Skeletal muscle satellite cell (primary cell): ENCODE data around the gene TRAIP.

Experiments used
- H3K27me3 ChIP-seq: 2 replicates; pipeline ENCODE4 v1.7.0; 2013; ENCODE audit warnings: low read length; ENCODE audit not compliant: control insufficient read depth, insufficient read depth
- H3K36me3 ChIP-seq: 2 replicates; pipeline ENCODE4 v1.7.0; 2013; ENCODE audit warnings: mild to moderate bottlenecking, control low read depth, low read length; ENCODE audit not compliant: insufficient read depth
- H3K4me1 ChIP-seq: 2 replicates; pipeline ENCODE4 v1.7.0; 2013; ENCODE audit warnings: low read length; ENCODE audit not compliant: control insufficient read depth, insufficient read depth
- H3K4me2 ChIP-seq: 2 replicates; pipeline ENCODE4 v1.7.0; 2013; ENCODE audit warnings: mild to moderate bottlenecking, low read length
- H3K4me3 ChIP-seq: 2 replicates; pipeline ENCODE4 v1.7.0; 2013; ENCODE audit warnings: low read length
- H3K9ac ChIP-seq: 2 replicates; pipeline ENCODE4 v1.7.0; 2013; ENCODE audit warnings: mild to moderate bottlenecking, low read depth, low read length, moderate library complexity
- H3K9me3 ChIP-seq: replicated peaks from 2 replicates; pipeline ENCODE4 v1.7.0; 2013; ENCODE audit warnings: mild to moderate bottlenecking, control low read depth, low read length

The TRAIP gene

GRCh38 chr3:49889296-49889695 is 32.9 kb upstream of the TRAIP start:
- Histone ChIP-seq H3K4me1 (no peaks in the 10 kb centered on the region), H3K27me3 (peaks cover 2% of the 10 kb centered on the region), H3K9me3 (no peaks in the 10 kb centered on the region), H3K9ac (no peak overlapping the region), H3K36me3 (no peaks in the 10 kb centered on the region), H3K4me3 (no peak overlapping the region), H3K4me2 (no peak overlapping the region)

DNA sequence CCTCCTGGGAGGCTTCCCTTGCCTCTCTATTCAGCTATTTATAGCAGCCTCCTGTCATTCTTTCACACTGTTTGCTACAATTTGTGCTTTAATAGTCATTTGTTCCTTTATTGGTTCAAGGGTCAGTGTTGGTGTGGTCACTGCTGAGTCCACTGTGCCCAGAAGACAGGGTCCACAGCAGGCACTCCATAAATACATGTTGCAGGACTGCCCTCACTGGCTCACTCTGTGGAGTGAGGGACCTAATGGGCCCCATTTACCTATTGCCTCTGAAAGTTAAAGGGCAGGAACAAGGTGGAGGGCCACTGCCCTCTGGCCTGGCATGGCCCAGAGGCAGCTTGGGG is 30.5 kb upstream of the TRAIP start:
- Histone ChIP-seq H3K4me3 (no peak overlapping the region), H3K36me3 (no peaks in the 10 kb centered on the region)

DNA sequence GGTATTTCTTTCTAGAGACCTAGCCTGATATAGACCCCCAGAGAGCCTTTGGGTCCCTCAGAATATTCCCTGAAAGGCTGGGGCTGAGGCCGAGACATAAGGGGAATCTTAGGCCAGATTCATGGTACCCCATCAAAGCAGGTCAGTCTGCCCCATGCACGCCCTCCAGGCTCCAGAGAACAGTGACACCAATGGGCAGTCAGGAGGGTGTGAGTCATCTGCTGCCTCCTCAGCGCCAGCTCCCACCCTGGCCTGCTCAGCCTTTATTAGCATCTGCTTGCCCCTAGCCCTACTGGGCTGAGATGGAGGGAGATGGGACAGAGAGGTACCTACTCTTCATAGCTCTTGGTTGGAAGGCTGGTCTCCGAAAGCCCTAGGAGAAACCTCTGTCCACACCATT is 27.6 kb upstream of the TRAIP start:
- Histone ChIP-seq H3K9ac (no peak overlapping the region), H3K4me2 (no peak overlapping the region), H3K27me3 (peaks cover 21% of the 10 kb centered on the region), H3K4me1 (no peaks in the 10 kb centered on the region), H3K36me3 (no peaks in the 10 kb centered on the region), H3K9me3 (no peaks in the 10 kb centered on the region), H3K4me3 (no peak overlapping the region)

More for the DNA sequence above, 30.5 kb upstream of the TRAIP start:
- no peaks in the 10 kb centered on the region for H3K9me3 ChIP-seq
- no peak overlapping the region for H3K9ac ChIP-seq
- no peaks in the 10 kb centered on the region for H3K4me1 ChIP-seq
- H3K27me3 ChIP-seq, result peaks cover 10% of the 10 kb centered on the region
- H3K4me2 ChIP-seq, result no peak overlapping the region

DNA sequence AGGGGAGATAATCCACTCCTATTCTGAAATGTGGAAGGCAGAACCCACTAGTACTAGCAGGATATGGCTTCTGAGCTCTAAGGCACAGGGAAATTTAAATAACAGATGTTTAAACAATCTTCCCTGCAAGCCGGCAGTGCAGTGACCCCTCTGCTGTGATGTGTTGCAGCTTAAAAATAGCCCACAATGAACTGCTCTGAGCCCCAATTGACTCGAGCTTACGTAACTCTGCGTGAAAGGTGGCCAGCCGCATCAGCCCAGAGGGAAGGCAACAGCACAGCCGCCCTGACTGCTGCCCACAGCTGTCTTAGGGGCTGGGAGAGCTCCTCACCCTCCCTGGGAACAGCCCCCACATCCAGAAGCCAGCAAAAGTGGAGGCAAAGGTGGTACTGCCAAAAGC is 25.8 kb upstream of the TRAIP start:
- H3K9ac ChIP-seq, result no peak overlapping the region
- H3K4me3 ChIP-seq, result no peak overlapping the region
- H3K4me2 ChIP-seq, result no peak overlapping the region
- H3K9me3 ChIP-seq, result no peaks in the 10 kb centered on the region
- no peaks in the 10 kb centered on the region for H3K36me3 ChIP-seq
- no peaks in the 10 kb centered on the region for H3K4me1 ChIP-seq
- H3K27me3 ChIP-seq, result peaks cover 24% of the 10 kb centered on the region

- Histone ChIP-seq H3K4me3 (no peak overlapping the region), H3K9me3 (no peaks in the 10 kb centered on the region), H3K9ac (no peak overlapping the region), H3K27me3 (peaks cover 30% of the 10 kb centered on the region), H3K4me1 (no peaks in the 10 kb centered on the region), H3K36me3 (no peaks in the 10 kb centered on the region), H3K4me2 (no peak overlapping the region)
Measured at GRCh38 chr3:49880581-49881315, 24.4 kb upstream of the TRAIP start.

GRCh38 chr3:49879721-49880120 is 23.4 kb upstream of the TRAIP start:
- H3K36me3 ChIP-seq, result no peaks in the 10 kb centered on the region
- H3K4me1 ChIP-seq, result no peaks in the 10 kb centered on the region
- H3K4me3 ChIP-seq, result no peak overlapping the region
- H3K4me2 ChIP-seq, result no peak overlapping the region
- no peak overlapping the region for H3K9ac ChIP-seq
- H3K9me3 ChIP-seq, result no peaks in the 10 kb centered on the region
- H3K27me3 ChIP-seq, result peaks cover 29% of the 10 kb centered on the region

GRCh38 chr3:49878686-49879085 is 22.3 kb upstream of the TRAIP start:
- H3K9me3 ChIP-seq, result no peaks in the 10 kb centered on the region
- H3K4me3 ChIP-seq, result no peak overlapping the region
- H3K27me3 ChIP-seq, result peaks cover 34% of the 10 kb centered on the region
- no peaks in the 10 kb centered on the region for H3K4me1 ChIP-seq
- H3K36me3 ChIP-seq, result no peaks in the 10 kb centered on the region
- no peak overlapping the region for H3K9ac ChIP-seq
- H3K4me2 ChIP-seq, result no peak overlapping the region

DNA sequence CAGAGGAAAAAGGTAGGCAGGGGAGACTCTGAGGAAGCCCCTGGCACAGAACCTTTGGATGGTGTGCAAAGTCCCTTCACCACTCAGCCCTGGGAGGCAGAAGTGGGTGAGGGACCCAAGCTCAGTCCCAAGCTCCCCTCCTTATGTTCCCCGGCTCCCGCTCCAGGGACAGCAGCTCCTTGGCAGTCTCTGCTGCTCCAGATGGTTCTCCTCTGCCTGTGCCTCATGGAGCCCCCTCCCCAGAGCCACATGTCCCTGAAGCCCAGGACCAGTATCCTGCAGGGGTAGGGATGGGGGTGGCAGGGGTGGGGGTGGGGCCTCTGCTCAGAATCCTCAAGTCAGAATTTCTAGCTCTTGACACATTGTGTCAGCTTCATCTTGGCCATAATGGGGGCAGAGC is 21.4 kb upstream of the TRAIP start:
- Histone ChIP-seq H3K9me3 (no peaks in the 10 kb centered on the region), H3K9ac (no peak overlapping the region), H3K4me1 (no peaks in the 10 kb centered on the region), H3K27me3 (peaks cover 34% of the 10 kb centered on the region), H3K4me3 (no peak overlapping the region), H3K36me3 (no peaks in the 10 kb centered on the region), H3K4me2 (no peak overlapping the region)

DNA sequence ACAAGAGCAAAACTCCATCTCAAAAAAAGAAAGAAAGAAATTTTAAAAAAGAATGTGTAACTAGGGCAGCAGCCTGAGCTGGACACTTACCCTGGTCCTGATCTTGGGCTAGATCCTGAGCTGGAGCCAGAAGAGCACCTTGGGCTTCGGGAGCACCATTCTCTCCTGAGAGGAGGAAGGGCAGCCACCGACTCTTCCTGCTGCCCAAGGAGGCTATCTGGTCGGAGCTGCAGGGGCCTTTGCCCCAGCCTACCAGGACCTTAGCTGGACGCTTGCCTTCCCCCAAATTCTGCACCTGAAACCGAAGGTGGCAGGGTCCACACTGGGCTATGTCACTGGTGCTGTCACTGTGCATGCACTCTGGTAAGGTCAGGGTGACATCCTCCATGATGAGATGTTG is 20.2 kb upstream of the TRAIP start:
- Histone ChIP-seq H3K36me3 (no peaks in the 10 kb centered on the region), H3K4me2 (no peak overlapping the region), H3K9me3 (no peaks in the 10 kb centered on the region), H3K4me1 (no peaks in the 10 kb centered on the region), H3K27me3 (peaks cover 33% of the 10 kb centered on the region), H3K4me3 (no peak overlapping the region), H3K9ac (no peak overlapping the region)

DNA sequence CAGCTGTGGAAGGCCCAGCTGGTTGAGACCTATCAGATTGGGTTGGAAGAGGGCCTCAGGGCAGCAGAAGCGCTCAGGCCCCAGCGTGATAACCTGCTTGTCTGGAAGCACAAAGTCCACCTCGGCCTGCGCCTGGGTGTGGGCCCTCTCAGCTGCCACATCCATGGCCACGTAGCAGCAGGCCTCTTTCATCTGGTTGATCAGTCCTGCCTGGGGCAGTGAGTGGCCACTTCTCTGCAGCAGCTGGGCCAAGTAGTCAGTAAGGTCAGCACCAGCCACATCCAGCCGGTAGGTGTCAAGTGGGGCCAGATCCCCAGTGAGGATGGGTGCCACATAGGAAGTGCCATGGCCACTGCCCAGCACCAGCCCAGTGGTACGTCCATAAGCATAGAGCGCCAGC is 17.3 kb upstream of the TRAIP start:
- Histone ChIP-seq H3K4me2 (no peak overlapping the region), H3K4me3 (no peak overlapping the region), H3K9me3 (no peaks in the 10 kb centered on the region), H3K27me3 (peaks cover 55% of the 10 kb centered on the region), H3K4me1 (peaks cover 7% of the 10 kb centered on the region), H3K36me3 (no peaks in the 10 kb centered on the region), H3K9ac (no peak overlapping the region)

GRCh38 chr3:49872801-49873281 is 16.5 kb upstream of the TRAIP start:
- no peak overlapping the region for H3K4me2 ChIP-seq
- no peak overlapping the region for H3K9ac ChIP-seq
- no peak overlapping the region for H3K4me3 ChIP-seq
- H3K27me3 ChIP-seq, result peaks cover 62% of the 10 kb centered on the region
- H3K36me3 ChIP-seq, result no peaks in the 10 kb centered on the region
- H3K9me3 ChIP-seq, result no peaks in the 10 kb centered on the region
- H3K4me1 ChIP-seq, result peaks cover 7% of the 10 kb centered on the region

DNA sequence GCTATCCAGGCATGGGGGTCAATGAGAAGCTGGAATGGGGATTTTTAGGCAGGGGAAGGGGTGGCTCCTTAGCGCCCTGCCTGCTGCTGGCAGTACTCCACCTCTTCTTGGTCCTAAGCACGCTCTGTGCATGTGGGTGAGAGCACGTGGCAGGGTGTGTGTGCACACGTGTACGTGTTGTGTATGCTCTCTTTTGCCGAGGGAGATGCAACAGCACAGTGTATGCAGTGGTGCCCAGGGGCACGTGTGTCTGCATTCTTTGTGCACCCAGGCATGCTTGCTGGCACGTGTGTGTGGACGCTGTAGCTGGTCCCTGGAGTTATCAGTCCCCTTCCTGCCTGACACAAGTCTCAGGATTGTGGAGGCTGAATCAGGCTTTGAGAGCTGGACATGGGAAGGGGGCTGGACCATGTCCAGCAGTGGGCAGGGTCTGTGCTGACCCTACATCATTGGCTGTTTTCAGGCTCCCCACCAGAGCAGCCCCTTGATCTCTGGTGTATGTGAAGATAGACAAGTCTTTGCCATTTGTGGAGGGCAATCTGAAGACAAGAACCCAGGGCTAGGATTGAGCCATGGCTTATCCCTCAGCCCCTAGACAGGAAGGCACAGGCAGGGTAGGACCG is 15.3 kb upstream of the TRAIP start:
- Histone ChIP-seq H3K27me3 (peaks cover 63% of the 10 kb centered on the region), H3K9me3 (no peaks in the 10 kb centered on the region), H3K4me1 (peaks cover 7% of the 10 kb centered on the region), H3K4me2 (no peak overlapping the region), H3K4me3 (no peak overlapping the region), H3K9ac (no peak overlapping the region), H3K36me3 (no peaks in the 10 kb centered on the region)
